Measurements from ENCODE around the gene TM9SF1. TPM values are rescaled to one million over a fixed set of nuclear protein-coding genes. Genes with fewer than 3 reads are reported as not detected.
A peak's percentile ranks its signal among the peaks of the same experiment; 100 is the strongest.

The TM9SF1 gene
- total and polyA plus RNA-seq, 2 of the 13 experiments (the other 11 are each of a cell fraction or from before 2014, with no cell fraction given), result 83.2 to 110 TPM

DNA sequence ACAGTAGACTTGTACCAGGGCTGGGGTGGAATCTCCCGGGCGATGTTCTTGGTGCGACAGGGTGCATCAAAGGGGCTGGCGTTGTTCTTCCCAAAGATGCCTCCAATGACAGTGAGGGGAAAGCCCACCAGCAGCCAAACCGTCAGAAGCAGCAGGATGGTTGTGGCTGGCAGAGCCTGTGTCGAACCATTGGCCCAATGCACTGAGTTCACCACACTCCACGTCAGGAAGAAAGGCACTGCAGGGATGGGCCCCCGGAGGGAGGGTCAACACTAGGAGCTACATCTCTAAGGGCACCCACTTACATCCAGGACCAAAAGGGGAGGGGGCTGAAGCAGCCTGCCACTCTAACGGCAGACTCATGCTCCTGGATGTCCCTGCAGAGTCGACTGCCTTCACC, 4.8 kb downstream of the TM9SF1 start:
- DNase-seq (ENCODE audit: low spot score) (no peak), ATAC-seq (no peak), FAIRE-seq (no peak)
- Histone ChIP-seq H3K27ac (ENCODE audit: extremely low read length, insufficient read depth, low read length) (no peak overlapping the region), H3K9ac (ENCODE audit: insufficient read depth, low read depth, low read length) (no peak overlapping the region), H3K4me2 (ENCODE audit: low read depth, low read length) (no peak overlapping the region), H3K27me3 (ENCODE audit: control insufficient read depth in 1 of 2, insufficient read depth in 2 of 2, low read length in 2 of 2) (no peaks in the 10 kb centered on the region), H3K9me3 (ENCODE audit: low read length) (no peaks in the 10 kb centered on the region), H3K36me3 (replicated peaks in 1 of 2; ENCODE audit: control insufficient read depth in 1 of 2, insufficient read depth in 2 of 2, low read length in 2 of 2) (peaks cover 41 to 51% of the 10 kb centered on the region in 2 experiments), H3K4me1 (ENCODE audit: insufficient read depth, low read length) (peaks cover 57% of the 10 kb centered on the region), H3K79me2 (ENCODE audit: insufficient read depth, low read length) (peaks cover 37% of the 10 kb centered on the region), H4K20me1 (ENCODE audit: insufficient read depth, low read length) (no peaks in the 10 kb centered on the region), H2AFZ (ENCODE audit: low read length) (no peak overlapping the region), H3K4me3 (replicated peaks in 1 of 3; ENCODE audit: insufficient read depth in 1 of 3, low read depth in 2 of 3, low read length in 3 of 3) (no peak overlapping the region)
- in situ Hi-C loops (cut with HindIII; ENCODE audit: extremely low pct_ligation_motif_present, low pct_unique_long_range_greater_than_20kb) (no loop called here), intact Hi-C loops (cut with micrococcal nuclease; ENCODE audit: unreplicated experiment) (no loop called here)
- ChIA-PET POLR2A (interaction anchor here (0.7 to 6.4 kb wide), 5 partner anchors 12 to 94 kb away, joined by 3 to 65 read pairs (median 38); partner anchors contain the start of genes CHMP4A, IRF9 and PSME2), CTCF (ENCODE audit: low intra/inter-chr PET ratio, low total read pairs) (no interaction called here)
- 94% methylated on average over 10 of the region's 10 CpGs for WGBS (ENCODE audit: low lambda C conversion rate)
- BruUV-seq (replicated peaks), result no TSS peak
- TF ChIP-seq YEATS4 (CRISPR knock-in tag; IDR thresholded peaks at IDR 0.05; ENCODE audit: borderline replicate concordance) (no peak), ZNF256 (CRISPR knock-in tag; conservative IDR thresholded peaks at IDR 0.05) (no peak), ZNF367 (CRISPR knock-in tag; IDR thresholded peaks at IDR 0.05; ENCODE audit: borderline replicate concordance) (no peak), THYN1 (CRISPR knock-in tag; IDR thresholded peaks at IDR 0.05; ENCODE audit: borderline replicate concordance, low read depth) (no peak), ZNF382 (CRISPR knock-in tag; IDR thresholded peaks at IDR 0.05; ENCODE audit: borderline replicate concordance) (no peak), DNMT1 (CRISPR knock-in tag; IDR thresholded peaks at IDR 0.05) (0 out of 2 replicates have a peak, but pooled peaks have one; percentile 15), FLYWCH1 (CRISPR knock-in tag; IDR thresholded peaks at IDR 0.05) (no peak), NCOA1 (CRISPR knock-in tag; IDR thresholded peaks at IDR 0.05) (no peak), GTF3A (CRISPR knock-in tag; conservative IDR thresholded peaks at IDR 0.05) (no peak), ZNF24 (IDR thresholded peaks at IDR 0.05) (no peak), ZNF335 (CRISPR knock-in tag; IDR thresholded peaks at IDR 0.05) (no peak), ZNF274 (CRISPR knock-in tag; IDR thresholded peaks at IDR 0.05) (no peak), ARID2 (CRISPR knock-in tag; IDR thresholded peaks at IDR 0.05; ENCODE audit: borderline replicate concordance) (no peak), RBFOX2 (IDR thresholded peaks at IDR 0.05; ENCODE audit: low read depth, low read length) (0 out of 2 replicates have a peak, but pooled peaks have one; percentile 49), ZMAT3 (CRISPR knock-in tag; conservative IDR thresholded peaks at IDR 0.05) (no peak), ZC3H13 (CRISPR knock-in tag; IDR thresholded peaks at IDR 0.05) (no peak)
- TF ChIP-seq, protein P1, sequence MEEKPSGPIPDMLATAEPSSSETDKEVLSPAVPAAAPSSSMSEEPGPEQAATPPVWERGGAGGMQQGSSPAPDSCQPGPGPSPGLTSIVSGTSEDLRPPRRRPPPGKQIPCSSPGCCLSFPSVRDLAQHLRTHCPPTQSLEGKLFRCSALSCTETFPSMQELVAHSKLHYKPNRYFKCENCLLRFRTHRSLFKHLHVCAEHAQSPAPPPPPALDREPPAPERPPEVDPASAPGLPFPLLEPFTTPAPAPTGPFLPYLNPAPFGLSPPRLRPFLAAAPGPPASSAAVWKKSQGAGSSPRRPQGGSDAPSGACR (CRISPR knock-in tag; IDR thresholded peaks at IDR 0.05), result no peak
- TF ChIP-seq, protein P2, sequence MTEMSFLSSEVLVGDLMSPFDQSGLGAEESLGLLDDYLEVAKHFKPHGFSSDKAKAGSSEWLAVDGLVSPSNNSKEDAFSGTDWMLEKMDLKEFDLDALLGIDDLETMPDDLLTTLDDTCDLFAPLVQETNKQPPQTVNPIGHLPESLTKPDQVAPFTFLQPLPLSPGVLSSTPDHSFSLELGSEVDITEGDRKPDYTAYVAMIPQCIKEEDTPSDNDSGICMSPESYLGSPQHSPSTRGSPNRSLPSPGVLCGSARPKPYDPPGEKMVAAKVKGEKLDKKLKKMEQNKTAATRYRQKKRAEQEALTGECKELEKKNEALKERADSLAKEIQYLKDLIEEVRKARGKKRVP (CRISPR knock-in tag; IDR thresholded peaks at IDR 0.05), result no peak
- TF ChIP-seq, protein P3, sequence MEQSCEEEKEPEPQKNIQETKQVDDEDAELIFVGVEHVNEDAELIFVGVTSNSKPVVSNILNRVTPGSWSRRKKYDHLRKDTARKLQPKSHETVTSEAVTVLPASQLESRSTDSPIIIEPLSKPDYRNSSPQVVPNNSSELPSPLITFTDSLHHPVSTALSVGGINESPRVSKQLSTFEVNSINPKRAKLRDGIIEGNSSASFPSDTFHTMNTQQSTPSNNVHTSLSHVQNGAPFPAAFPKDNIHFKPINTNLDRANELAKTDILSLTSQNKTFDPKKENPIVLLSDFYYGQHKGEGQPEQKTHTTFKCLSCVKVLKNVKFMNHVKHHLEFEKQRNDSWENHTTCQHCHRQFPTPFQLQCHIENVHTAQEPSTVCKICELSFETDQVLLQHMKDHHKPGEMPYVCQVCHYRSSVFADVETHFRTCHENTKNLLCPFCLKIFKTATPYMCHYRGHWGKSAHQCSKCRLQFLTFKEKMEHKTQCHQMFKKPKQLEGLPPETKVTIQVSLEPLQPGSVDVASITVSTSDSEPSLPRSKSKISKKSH (CRISPR knock-in tag; IDR thresholded peaks at IDR 0.05; ENCODE audit: borderline replicate concordance), result peak; percentile 35; the same call in 1 of the 2 replicates
- TF ChIP-seq, protein P4, sequence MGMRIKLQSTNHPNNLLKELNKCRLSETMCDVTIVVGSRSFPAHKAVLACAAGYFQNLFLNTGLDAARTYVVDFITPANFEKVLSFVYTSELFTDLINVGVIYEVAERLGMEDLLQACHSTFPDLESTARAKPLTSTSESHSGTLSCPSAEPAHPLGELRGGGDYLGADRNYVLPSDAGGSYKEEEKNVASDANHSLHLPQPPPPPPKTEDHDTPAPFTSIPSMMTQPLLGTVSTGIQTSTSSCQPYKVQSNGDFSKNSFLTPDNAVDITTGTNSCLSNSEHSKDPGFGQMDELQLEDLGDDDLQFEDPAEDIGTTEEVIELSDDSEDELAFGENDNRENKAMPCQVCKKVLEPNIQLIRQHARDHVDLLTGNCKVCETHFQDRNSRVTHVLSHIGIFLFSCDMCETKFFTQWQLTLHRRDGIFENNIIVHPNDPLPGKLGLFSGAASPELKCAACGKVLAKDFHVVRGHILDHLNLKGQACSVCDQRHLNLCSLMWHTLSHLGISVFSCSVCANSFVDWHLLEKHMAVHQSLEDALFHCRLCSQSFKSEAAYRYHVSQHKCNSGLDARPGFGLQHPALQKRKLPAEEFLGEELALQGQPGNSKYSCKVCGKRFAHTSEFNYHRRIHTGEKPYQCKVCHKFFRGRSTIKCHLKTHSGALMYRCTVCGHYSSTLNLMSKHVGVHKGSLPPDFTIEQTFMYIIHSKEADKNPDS (CRISPR knock-in tag; IDR thresholded peaks at IDR 0.05), result no peak
